GM15510 (cell line): ENCODE measurements around the gene TMEFF2.

Source experiments
- POLR2A ChIP-seq: IDR thresholded peaks from 3 replicates; pipeline ENCODE4 v1.6.1; 2011; ENCODE audit warnings: borderline replicate concordance; ENCODE audit not compliant: insufficient read length; ENCODE audit errors: extremely low read depth

Gene TMEFF2

DNA sequence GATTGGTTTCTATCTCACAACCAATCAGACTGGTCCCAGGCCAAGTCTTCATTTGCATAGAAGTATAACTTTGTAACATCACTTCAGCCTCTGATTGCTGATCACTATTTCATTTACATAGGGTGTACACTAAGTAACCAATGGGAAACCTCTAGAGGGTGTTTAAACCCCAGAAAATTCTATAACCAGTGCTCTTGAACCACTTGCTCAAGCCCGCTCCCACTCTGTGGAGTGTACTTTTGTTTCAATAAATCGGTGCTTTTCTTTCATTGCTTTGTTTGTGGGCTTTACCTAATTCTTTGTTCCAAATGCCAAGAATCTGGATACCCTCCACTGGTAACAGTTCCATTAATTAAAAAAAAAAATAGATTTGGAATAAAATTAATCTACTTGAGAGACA, 77.0 kb downstream of the TMEFF2 start:
- no peak for TF ChIP-seq POLR2A

- TF ChIP-seq POLR2A, result no peak
These were observed 95.0 kb downstream of the TMEFF2 start for GRCh38 chr2:192099742-192100141.

GRCh38 chr2:192098814-192099491, 95.8 kb downstream of the TMEFF2 start:
- no peak for TF ChIP-seq POLR2A

GRCh38 chr2:192091476-192091875, 103.3 kb downstream of the TMEFF2 start:
- TF ChIP-seq POLR2A, result no peak

- no peak for TF ChIP-seq POLR2A
These were observed 103.8 kb downstream of the TMEFF2 start for GRCh38 chr2:192090911-192091310.

DNA sequence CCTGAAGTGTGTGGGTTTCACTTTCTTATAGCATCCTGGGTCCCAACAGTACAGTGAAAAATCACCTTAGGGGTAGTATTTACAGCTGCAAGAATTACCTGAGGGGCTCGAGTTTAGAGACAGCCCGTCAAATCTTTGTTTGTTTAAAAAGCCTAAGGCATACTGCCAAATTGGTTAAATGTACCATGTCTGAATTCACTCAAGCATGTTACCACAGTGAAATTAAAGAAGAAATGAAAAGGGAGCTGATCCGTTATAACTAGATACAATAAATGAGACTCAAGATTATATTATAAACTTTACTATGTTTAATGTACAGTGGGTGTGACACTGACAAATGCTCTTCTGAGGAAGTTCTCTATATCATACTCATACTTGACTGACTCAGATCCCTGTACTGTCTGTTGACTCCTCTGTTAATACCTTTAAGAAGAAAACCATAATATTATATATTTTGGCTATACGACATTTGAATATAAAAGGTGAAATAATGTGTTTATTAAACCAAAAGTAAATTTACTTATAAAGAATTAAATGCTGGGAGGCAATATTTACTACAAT, 107.3 kb downstream of the TMEFF2 start:
- TF ChIP-seq POLR2A, result no peak

GRCh38 chr2:192082121-192082520, 112.6 kb downstream of the TMEFF2 start:
- TF ChIP-seq POLR2A, result no peak

DNA sequence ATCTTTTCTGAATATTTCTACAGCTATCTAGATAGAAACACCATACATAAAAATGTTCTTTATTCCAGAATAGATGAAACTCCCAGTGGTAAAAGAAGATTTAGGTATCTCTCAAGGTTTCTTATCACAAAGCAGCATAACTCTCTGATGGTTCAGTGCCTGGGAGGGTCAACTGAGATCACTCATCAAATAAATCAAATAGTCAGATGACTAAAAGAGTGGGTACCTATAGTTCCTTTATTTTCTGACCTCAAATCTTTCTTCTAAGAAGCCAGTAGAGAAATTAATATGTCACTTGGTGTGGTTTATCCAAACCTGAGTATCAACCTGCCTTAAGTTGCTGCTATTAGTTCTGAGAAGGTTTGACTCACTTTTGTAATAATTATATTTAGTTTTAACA, 120.9 kb downstream of the TMEFF2 start:
- TF ChIP-seq POLR2A, result no peak

DNA sequence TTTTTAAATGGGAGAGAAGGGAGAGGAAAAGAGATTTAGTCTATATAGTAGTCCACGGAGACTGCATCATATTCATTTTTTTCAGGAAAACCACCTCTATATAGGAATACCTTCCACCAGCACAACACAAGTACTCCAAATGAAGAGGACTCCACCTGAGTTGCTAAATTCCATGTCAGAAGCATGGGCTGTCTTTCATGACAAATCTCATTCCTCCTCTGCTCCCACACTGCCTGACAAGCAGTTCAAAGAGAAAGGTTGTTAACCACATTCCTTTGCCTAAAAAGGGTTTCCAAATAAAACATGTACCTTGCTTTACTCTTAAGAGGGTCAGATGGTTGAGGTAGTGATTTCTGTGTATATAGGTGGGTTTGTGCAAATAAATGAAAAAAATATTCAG, 122.0 kb downstream of the TMEFF2 start:
- no peak for TF ChIP-seq POLR2A

- no peak for TF ChIP-seq POLR2A
These were observed 122.5 kb downstream of the TMEFF2 start for GRCh38 chr2:192072261-192072660.

DNA sequence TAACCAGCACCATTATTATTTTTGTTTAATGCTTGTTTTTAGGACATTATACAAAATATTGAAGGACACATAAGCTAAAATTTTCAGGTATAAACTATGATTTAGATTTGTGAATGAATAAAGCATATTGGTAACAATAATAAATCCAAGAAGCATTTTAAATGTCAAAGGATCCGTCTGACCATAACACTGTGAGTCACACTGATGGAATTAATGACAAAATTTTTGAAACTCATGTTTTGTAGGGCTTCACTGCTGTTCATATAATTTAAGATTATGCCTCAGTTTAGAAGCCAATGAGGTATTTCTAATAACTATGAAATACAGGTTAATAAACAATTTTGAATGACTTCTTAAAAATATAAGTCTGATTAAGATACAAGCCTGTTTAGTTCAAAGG, 124.6 kb downstream of the TMEFF2 start:
- no peak for TF ChIP-seq POLR2A

GRCh38 chr2:192069417-192069816, 125.3 kb downstream of the TMEFF2 start:
- TF ChIP-seq POLR2A, result no peak

GRCh38 chr2:192068966-192069365, 125.8 kb downstream of the TMEFF2 start:
- TF ChIP-seq POLR2A, result no peak

DNA sequence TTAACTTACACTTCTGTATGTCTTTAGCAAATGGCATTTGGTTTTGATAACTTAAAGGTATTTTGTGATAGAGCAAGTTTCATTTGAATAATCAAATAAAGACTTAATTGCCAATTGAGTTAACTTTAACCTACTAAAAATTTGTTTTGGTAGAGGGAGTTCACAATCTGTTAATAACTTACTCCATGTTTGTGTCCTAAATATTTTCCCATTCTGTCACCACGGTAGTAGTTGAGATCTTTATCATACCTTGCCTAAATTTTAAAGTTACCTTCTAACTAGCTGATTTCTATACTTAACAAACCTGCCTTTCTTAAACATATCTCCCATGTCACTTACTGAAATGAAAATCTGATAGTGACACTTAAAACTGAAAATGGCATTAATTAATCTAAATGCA, 127.1 kb downstream of the TMEFF2 start:
- no peak for TF ChIP-seq POLR2A

DNA sequence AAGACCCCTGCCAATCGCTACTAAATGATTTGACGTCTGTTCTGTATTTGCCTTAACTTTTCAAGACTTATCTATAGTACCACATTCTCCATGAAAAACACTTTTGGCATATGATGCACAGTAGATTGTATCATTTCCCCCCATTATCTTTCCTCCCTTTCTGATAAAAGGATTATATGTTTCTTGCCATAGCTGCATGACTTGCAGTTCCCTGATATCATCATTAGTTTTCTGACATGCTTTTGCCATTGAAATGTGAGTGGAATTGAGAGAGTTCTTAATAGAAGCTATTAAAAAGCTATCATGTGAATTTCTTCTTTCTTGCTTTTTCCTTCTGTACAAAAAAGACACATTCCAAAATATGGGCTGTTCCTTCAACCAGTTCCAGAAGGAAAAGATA, 130.3 kb downstream of the TMEFF2 start:
- TF ChIP-seq POLR2A, result no peak

GRCh38 chr2:192060161-192060560, 134.6 kb downstream of the TMEFF2 start:
- TF ChIP-seq POLR2A, result no peak

GRCh38 chr2:192059266-192059665, 135.5 kb downstream of the TMEFF2 start:
- TF ChIP-seq POLR2A, result no peak

GRCh38 chr2:192053921-192054320, 140.8 kb downstream of the TMEFF2 start:
- no peak for TF ChIP-seq POLR2A

- no peak for TF ChIP-seq POLR2A
These were observed 143.2 kb downstream of the TMEFF2 start for GRCh38 chr2:192051533-192051932.
